Stomach (tissue), 4 donors: ENCODE measurements around the gene KCND2.

Experiments used
- POLR2A ChIP-seq, 4 donors: fragments of 450-650 bp; IDR thresholded peaks; one replicate each; pipeline ENCODE4 v1.6.1; 2016; ENCODE audit warnings: antibody characterized with exemption in 4 of 4, control low read depth in 2 of 4, mild to moderate bottlenecking in 1 of 4, moderate library complexity in 1 of 4
- POLR2AphosphoS5 ChIP-seq, 3 donors: sonication (generic); formaldehyde crosslinking; IDR thresholded peaks; one replicate each; pipeline ENCODE4 v1.6.1; 2016; ENCODE audit warnings: antibody characterized with exemption in 3 of 3

- TF ChIP-seq POLR2A (IDR thresholded peaks at IDR 0.05) = no peak
- no peak for TF ChIP-seq POLR2AphosphoS5 (IDR thresholded peaks at IDR 0.05)
Observed at GRCh38 chr7:120783721-120784120, 510.7 kb downstream of the KCND2 start.
